Activated CD4-positive, alpha-beta T cell treated with anti-CD3 and anti-CD28 coated beads, Interleukin-2, amount 10 ng/mL, durations not matched to agents 7 days and 5 days (primary cell): ENCODE measurements around the gene XYLB. TPM values are rescaled to one million over a fixed set of nuclear protein-coding genes. Genes with fewer than 3 reads are reported as not detected.

Experiments used
- CTCF ChIA-PET: fragments of 350-600 bp; sonication (Branson Sonifier 250); formaldehyde crosslinking; loops from one replicate; lab custom pipeline; 2021; ENCODE audit warnings: antibody characterized with exemption; lab: Charles Lee
- POLR2A ChIA-PET: fragments of 350-600 bp; sonication (Branson Sonifier 250); formaldehyde crosslinking; loops from one replicate; lab custom pipeline; 2021; ENCODE audit warnings: antibody characterized with exemption; lab: Charles Lee
- DNase-seq: peaks from one replicate; pipeline ENCODE4 v3.0.0-alpha.2; 2020
- H3K27ac Mint-ChIP-seq: one replicate; pipeline ENCODE4 v1.8.0; 2021; ENCODE audit warnings: mild to moderate bottlenecking, moderate library complexity, mixed read lengths
- H3K27me3 Mint-ChIP-seq: one replicate; pipeline ENCODE4 v1.8.0; 2021; ENCODE audit warnings: mixed read lengths
- H3K36me3 Mint-ChIP-seq: one replicate; pipeline ENCODE4 v1.8.0; 2021; ENCODE audit warnings: low read depth, mixed read lengths
- H3K4me1 Mint-ChIP-seq: one replicate; pipeline ENCODE4 v1.8.0; 2021; ENCODE audit warnings: mixed read lengths
- H3K4me3 Mint-ChIP-seq: one replicate; pipeline ENCODE4 v1.8.0; 2021; ENCODE audit warnings: mild to moderate bottlenecking, moderate library complexity, mixed read lengths
- H3K9me3 Mint-ChIP-seq: one replicate; pipeline ENCODE4 v1.8.0; 2021; ENCODE audit warnings: mixed read lengths
- total RNA-seq, 2 experiments: library from RNA; stranded (reverse); gene quantifications; one replicate each; pipeline ENCODE4 v1.2.3, GENCODE V29; 2021

XYLB gene
- total RNA-seq, 2 experiments from 2014 or later, result 6.9 to 7.0 TPM

DNA sequence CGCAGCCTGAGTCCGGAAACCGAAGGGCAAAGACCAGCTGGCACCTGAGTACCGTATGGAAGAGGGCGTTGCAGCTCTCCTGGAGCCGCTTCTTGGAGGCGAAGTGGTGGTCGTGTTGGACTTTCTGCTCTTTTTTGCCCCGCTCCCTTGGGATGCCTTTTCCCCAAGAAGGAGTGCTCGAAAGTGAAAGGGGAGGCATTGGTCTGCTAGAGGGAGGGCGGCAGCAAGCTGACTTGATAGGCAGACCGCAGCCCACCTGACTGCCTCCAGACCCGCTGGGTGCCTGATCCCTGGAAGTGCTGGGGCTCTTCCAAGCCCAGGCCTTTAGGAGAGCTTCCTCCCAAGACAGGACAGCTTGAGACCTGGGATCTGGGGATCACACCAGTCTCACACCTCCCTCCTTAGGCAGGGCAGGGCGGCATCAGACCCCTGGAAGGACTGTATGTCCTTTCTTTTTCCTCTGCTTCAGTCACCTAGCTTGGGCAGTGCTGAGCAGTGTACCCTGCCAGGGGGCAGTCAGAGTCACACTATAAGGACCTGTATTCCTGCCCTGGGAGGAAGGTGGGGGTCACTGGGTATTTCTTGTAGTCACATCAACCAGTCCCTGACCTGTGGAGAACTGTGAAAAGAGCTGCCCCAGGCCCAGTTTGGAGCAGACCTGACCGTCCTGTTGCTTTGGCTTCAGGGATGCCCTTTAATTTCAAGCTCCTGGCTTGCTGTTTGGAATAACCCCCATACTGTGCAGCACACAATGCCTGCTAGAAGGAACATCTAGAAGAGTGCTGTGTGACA, 109.2 kb downstream of the XYLB start:
- Mint-ChIP-seq H3K4me1 (peaks cover 25% of the 10 kb centered on the region), H3K27me3 (peaks cover 7% of the 10 kb centered on the region), H3K4me3 (peak overlapping the region; percentile 88), H3K9me3 (peaks cover 6% of the 10 kb centered on the region), H3K27ac (peak overlapping the region; percentile 76), H3K36me3 (peaks cover 2% of the 10 kb centered on the region)
- POLR2A ChIA-PET, result no interaction called here
- CTCF ChIA-PET, result interaction anchor here (0.7 to 2.1 kb wide), 8 partner anchors 9 to 130 kb away, joined by 3 to 8 read pairs (median 4); partner anchors contain the start of genes EXOG and XYLB
- peak; percentile 58 for DNase-seq

DNA sequence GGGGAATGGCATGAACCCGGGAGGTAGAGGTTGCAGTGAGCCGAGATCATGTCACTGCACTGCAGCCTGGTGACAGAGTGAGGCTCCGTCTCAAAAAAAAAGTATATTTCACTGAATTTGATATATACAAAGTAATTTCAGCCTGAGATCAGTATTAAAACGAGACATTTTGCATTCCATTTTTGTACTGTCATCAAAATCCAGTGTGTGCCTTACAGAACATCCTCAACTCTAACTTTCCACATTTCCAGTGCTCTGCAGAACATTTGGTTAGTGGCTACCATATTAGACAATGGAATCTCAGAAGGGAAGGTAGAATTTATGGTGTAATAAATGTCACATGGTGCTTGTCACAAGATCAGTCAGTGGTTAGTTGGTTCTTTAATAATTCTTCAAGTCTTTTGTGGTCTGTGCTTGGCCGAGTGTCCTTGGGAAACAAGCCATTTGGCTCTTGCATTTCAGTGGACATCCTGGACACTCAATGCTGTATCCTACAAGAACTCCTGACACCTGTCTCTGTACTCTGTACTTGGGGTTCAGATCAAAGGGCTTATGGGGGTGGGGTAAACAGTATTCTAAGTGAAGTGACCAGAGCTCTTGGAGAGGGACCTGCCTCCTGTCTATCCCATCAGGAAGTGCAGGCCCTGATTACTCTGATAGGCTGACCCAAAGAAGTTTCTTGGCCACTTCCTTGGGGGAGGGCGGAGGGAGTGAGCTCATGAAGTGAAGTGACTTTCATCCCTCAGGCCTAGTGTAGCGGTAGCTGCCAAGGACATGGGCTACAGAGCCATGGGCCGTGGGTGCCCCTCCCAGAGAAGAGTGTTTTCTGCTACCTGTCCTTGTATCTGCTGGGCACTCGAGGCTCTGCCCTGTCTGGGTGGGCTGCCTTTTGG, 110.8 kb downstream of the XYLB start:
- Mint-ChIP-seq H3K4me1 (peaks cover 24% of the 10 kb centered on the region), H3K36me3 (no peaks in the 10 kb centered on the region), H3K27ac (no peak overlapping the region), H3K4me3 (no peak overlapping the region), H3K27me3 (peaks cover 7% of the 10 kb centered on the region), H3K9me3 (no peaks in the 10 kb centered on the region)
- DNase-seq, result no peak
- POLR2A ChIA-PET, result no interaction called here
- CTCF ChIA-PET, result interaction anchor here (1.2 to 1.8 kb wide), 2 partner anchors 11 to 89 kb away, joined by 3 to 8 read pairs; no protein-coding TSS in a partner anchor

DNA sequence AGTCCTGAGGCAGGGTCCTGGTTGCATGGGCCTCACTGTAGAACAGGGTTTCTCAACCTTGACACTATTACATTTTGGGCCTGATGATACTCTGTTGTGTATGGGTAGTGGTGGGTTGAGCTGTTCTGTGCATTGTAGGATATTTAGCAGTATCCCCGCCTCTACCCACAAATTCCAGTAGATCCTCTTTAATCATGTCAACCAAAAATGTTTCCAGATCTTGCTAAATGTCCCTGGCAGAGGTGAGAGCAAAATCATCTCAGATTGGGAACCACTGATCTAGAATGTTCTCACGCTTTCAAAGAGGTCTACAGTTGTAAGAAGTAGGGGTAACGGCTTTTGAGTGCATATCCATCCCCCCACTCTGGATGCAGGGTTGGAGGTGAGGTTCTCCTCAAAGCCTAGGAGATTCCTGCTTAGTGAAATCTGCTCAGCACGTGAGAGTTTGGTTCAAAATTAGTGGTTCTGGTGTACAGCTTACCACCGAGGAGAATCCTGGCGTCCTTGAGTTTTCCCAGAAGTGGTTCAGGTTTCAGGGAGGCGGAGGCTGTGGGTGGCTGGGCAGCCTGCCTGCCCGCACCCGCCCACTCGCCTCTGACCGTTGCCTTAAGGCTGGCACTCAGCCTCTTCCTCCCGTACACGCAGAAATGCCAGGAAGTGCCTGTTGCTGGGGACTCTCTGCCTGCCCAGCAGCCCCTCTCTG, 112.4 kb downstream of the XYLB start:
- no peak for DNase-seq
- Mint-ChIP-seq H3K9me3 (no peaks in the 10 kb centered on the region), H3K27ac (no peak overlapping the region), H3K36me3 (no peaks in the 10 kb centered on the region), H3K4me3 (no peak overlapping the region), H3K27me3 (peaks cover 7% of the 10 kb centered on the region), H3K4me1 (peaks cover 14% of the 10 kb centered on the region)
- CTCF ChIA-PET, result interaction anchor here (1.7 to 1.8 kb wide), 2 partner anchors 10 to 12 kb away, joined by 3 to 8 read pairs; no protein-coding TSS in a partner anchor
- POLR2A ChIA-PET, result no interaction called here

DNA sequence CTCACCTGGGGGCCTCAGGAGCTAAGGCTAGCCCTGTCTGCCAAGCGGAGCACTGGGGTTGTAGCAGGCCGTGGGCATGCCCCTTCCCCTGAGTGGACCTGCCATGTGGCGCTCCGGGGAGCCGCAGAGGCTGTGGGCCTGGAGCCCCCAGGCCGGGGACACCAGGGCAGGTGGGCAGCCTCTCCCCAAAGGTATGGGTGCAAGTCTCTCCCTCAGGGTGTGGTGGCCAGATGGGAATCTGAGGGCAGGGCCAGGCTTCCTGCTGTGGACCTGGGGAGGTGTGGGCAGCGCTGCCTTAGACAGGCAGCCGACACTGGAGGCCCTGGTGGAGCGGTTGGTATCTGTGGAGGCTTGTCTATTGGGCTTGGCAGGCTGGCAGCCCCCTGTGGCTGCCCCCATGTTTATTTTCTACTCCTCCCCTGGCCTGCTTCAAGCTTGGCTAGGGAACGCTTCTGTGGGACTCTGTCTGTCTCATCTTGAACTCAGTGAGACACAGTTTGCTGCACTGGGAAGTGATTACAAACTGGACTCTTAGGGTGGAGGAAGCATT, 113.0 kb downstream of the XYLB start:
- no peak overlapping the region for H3K4me3 Mint-ChIP-seq
- ChIA-PET CTCF (interaction anchor here (1.7 kb wide), 1 partner anchor 12 kb away, joined by 3 read pairs; no protein-coding TSS in a partner anchor), POLR2A (no interaction called here)
- no peaks in the 10 kb centered on the region for H3K9me3 Mint-ChIP-seq
- peaks cover 12% of the 10 kb centered on the region for H3K4me1 Mint-ChIP-seq
- H3K27ac Mint-ChIP-seq, result no peak overlapping the region
- H3K36me3 Mint-ChIP-seq, result no peaks in the 10 kb centered on the region
- no peak for DNase-seq
- peaks cover 5% of the 10 kb centered on the region for H3K27me3 Mint-ChIP-seq

DNA sequence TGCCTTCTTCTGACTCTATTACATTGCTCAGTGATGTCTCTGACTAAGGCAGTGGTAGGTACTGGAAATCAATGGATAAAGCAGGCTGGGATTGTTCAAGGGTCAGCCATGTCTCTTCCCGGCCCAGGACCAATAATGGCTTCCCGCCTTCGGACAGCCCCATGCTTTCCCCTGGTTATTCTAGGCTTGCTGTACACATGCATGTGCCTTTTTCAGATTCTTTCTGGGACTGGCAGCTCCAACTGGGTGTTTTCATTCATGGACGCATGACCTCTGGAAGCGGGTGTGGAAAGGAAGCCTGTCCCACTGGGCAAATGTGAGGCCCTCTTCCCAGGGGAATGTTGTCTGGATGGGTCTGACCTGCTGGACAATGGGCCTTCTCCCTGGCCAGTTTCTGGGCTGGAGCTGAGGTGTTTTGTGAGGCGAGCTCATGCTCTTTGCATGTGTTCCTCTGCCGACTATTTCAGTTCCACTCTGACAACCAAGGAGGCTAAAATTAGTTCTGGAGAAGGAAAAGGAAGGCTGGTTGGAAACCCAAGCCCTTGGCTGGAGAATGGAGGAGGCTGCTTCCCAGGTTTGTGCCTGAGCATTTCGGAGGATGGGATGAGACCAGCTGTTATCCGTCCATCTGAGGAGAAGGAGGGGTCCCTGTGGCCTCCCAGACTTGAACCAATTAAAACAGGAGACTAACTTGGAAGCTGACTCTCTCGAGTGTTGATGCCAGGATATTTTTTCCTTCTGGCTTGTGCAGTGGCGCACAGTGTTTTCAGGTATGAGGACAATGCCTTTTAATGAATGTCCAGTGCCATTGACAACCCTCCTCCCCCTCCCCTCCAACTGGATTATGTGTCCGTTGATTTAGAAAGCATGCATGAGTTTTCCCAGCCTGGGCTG, 114.0 kb downstream of the XYLB start:
- Mint-ChIP-seq H3K9me3 (peaks cover 3% of the 10 kb centered on the region), H3K27me3 (peaks cover 3% of the 10 kb centered on the region), H3K27ac (peak overlapping the region; percentile 31), H3K4me1 (peaks cover 8% of the 10 kb centered on the region), H3K4me3 (no peak overlapping the region), H3K36me3 (peaks cover 2% of the 10 kb centered on the region)
- ChIA-PET CTCF (interaction anchor here (1.7 kb wide), 1 partner anchor 10 kb away, joined by 3 read pairs; no protein-coding TSS in a partner anchor), POLR2A (no interaction called here)
- DNase-seq, result no peak

Other genes starting within 250 kb of the XYLB start
- 100 to 1,000 TPM in 1 of 2 experiments, 10 to 100 TPM in 1; 93.8 to 114 TPM for gene ACAA1, start 209.7 kb upstream of the XYLB start, total RNA-seq
- 10 to 100 TPM; 74.1 to 91.1 TPM for gene MYD88, start 208.1 kb upstream of the XYLB start, total RNA-seq
- gene OXSR1, start 181.2 kb upstream of the XYLB start, total RNA-seq, result 10 to 100 TPM; 52.4 to 57.3 TPM
- gene SLC22A13, start 81.0 kb upstream of the XYLB start, total RNA-seq, result under 1 TPM; 0.37 TPM
- not detected for gene SLC22A14, start 64.5 kb upstream of the XYLB start, total RNA-seq
- 1 to 10 TPM; 6.0 to 6.6 TPM for gene ACVR2B, start 107.1 kb downstream of the XYLB start, total RNA-seq
- 10 to 100 TPM; 25.5 to 28.1 TPM for gene EXOG, start 149.6 kb downstream of the XYLB start, total RNA-seq